ENCODE data around the gene OR8B3. TPM values are rescaled to one million over a fixed set of nuclear protein-coding genes. Genes with fewer than 3 reads are reported as not detected.

Gene OR8B3
- total RNA-seq = not detected

- Histone ChIP-seq H3K4me1 (no peaks in the 10 kb centered on the region), H3K9ac (ENCODE audit: low read depth in 2 of 2, low read length in 2 of 2) (no peak within 1 kb of the TSS), H3K4me3 (no peak within 1 kb of the TSS), H3K27me3 (no peaks in the 10 kb centered on the region), H3K36me3 (no peaks in the 10 kb centered on the region), H3K9me3 (no peaks in the 10 kb centered on the region), H3K27ac (no peak within 1 kb of the TSS)
- TF ChIP-seq CTCF (IDR thresholded peaks at IDR 0.05) = no peak
- intact Hi-C loops (cut with DNase I) = no loop called here
- no peak for DNase-seq
Measured at GRCh38 chr11:124398924-124399323, at the start of gene OR8B3. TSS of gene OR8B3 (minus strand) at chr11:124399024. CDS start at chr11:124397351, 1,673 bp downstream.

- Histone ChIP-seq H3K27ac (no peak overlapping the region), H3K9me3 (no peaks in the 10 kb centered on the region), H3K27me3 (no peaks in the 10 kb centered on the region), H3K9ac (ENCODE audit: low read depth in 2 of 2, low read length in 2 of 2) (no peak overlapping the region), H3K4me1 (no peaks in the 10 kb centered on the region), H3K36me3 (no peaks in the 10 kb centered on the region), H3K4me3 (no peak overlapping the region)
- no peak for DNase-seq
- intact Hi-C loops (cut with DNase I) = no loop called here
- TF ChIP-seq CTCF (IDR thresholded peaks at IDR 0.05) = no peak
Measured at GRCh38 chr11:124446916-124447315, 48.1 kb upstream of the OR8B3 start.

GRCh38 chr11:124445646-124446150 lies 46.9 kb upstream of the OR8B3 start, which contains the start of gene OR8B8:
TSS of gene OR8B8 (minus strand) at chr11:124445696. CDS start at chr11:124441085, 4,611 bp downstream.
- Histone ChIP-seq H3K4me3 (no peak within 1 kb of the TSS), H3K9ac (ENCODE audit: low read depth in 2 of 2, low read length in 2 of 2) (no peak within 1 kb of the TSS), H3K27ac (no peak within 1 kb of the TSS), H3K27me3 (no peaks in the 10 kb centered on the region), H3K9me3 (no peaks in the 10 kb centered on the region), H3K36me3 (no peaks in the 10 kb centered on the region), H3K4me1 (no peaks in the 10 kb centered on the region)
- no peak for DNase-seq
- TF ChIP-seq CTCF (IDR thresholded peaks at IDR 0.05) = no peak
- intact Hi-C loops (cut with DNase I) = no loop called here

- Histone ChIP-seq H3K27ac (no peak overlapping the region), H3K27me3 (no peaks in the 10 kb centered on the region), H3K4me3 (no peak overlapping the region), H3K36me3 (no peaks in the 10 kb centered on the region), H3K9me3 (no peaks in the 10 kb centered on the region), H3K9ac (ENCODE audit: low read depth in 2 of 2, low read length in 2 of 2) (no peak overlapping the region), H3K4me1 (no peaks in the 10 kb centered on the region)
- TF ChIP-seq CTCF (IDR thresholded peaks at IDR 0.05) = no peak
- intact Hi-C loops (cut with DNase I) = no loop called here
- DNase-seq = no peak
Measured at GRCh38 chr11:124442847-124443246, 44.0 kb upstream of the OR8B3 start.

- no peak overlapping the region for H3K4me3 ChIP-seq
- no peak overlapping the region for H3K27ac ChIP-seq
- H3K4me1 ChIP-seq = no peaks in the 10 kb centered on the region
- H3K36me3 ChIP-seq = no peaks in the 10 kb centered on the region
- no peak for DNase-seq
- intact Hi-C loops (cut with DNase I) = no loop called here
- no peak overlapping the region for H3K9ac ChIP-seq (ENCODE audit: low read depth in 2 of 2, low read length in 2 of 2)
- no peak for TF ChIP-seq CTCF (IDR thresholded peaks at IDR 0.05)
- no peaks in the 10 kb centered on the region for H3K27me3 ChIP-seq
- no peaks in the 10 kb centered on the region for H3K9me3 ChIP-seq
Measured at GRCh38 chr11:124442442-124442841, 43.6 kb upstream of the OR8B3 start.

Data from colonic mucosa (tissue), 4 donors.